PC-3 (cell line): ENCODE data around the gene ENO1. TPM values are rescaled to one million over a fixed set of nuclear protein-coding genes. Genes with fewer than 3 reads are reported as not detected.

Source experiments
- ATAC-seq: fragments of 200-7000 bp; cut with Tn5 transposase; 2 replicates; pipeline ENCODE4 v1.9.1; 2020; ENCODE audit warnings: mild to moderate bottlenecking, moderate library complexity
- BruUV-seq: library from RNA; stranded (reverse); fragments of 400-500 nt; replicated peaks from 2 replicates; lab custom pipeline; 2021; lab: Mats Ljungman, UMichigan
- CTCF ChIA-PET: fragments of 300-600 bp; sonication (Branson Sonifier 250); formaldehyde crosslinking; loops from one replicate; lab custom pipeline; 2022; ENCODE audit warnings: antibody characterized with exemption; lab: Charles Lee
- POLR2A ChIA-PET: fragments of 300-600 bp; sonication (Branson Sonifier 250); formaldehyde crosslinking; loops from one replicate; lab custom pipeline; 2022; ENCODE audit warnings: antibody characterized with exemption; ENCODE audit not compliant: unreplicated experiment; lab: Charles Lee
- DNase-seq: peaks from one replicate; pipeline ENCODE4 v3.0.0-alpha.2; 2015
- H2AFZ ChIP-seq: fragments of 300-600 bp; sonication (generic); 2 replicates; pipeline ENCODE4 v1.6.0; 2016; ENCODE audit warnings: antibody characterized with exemption, low read length
- H3F3A ChIP-seq: fragments of 300-600 bp; sonication (generic); one replicate; pipeline ENCODE4 v1.6.0; 2017; ENCODE audit warnings: antibody characterized with exemption, low read length, control low read depth, mild to moderate bottlenecking; ENCODE audit not compliant: unreplicated experiment
- H3K27ac ChIP-seq: fragments of 300-600 bp; sonication (generic); 2 replicates; pipeline ENCODE4 v1.5.1; 2016; ENCODE audit warnings: mild to moderate bottlenecking, low read length
- H3K27me3 ChIP-seq: fragments of 300-600 bp; sonication (generic); 2 replicates; pipeline ENCODE4 v1.6.1; 2016; ENCODE audit warnings: low read length, mixed read lengths
- H3K36me3 ChIP-seq: fragments of 300-600 bp; sonication (generic); 2 replicates; pipeline ENCODE4 v1.6.1; 2016; ENCODE audit warnings: low read depth, mixed run types, low read length, mixed read lengths
- H3K4me1 ChIP-seq: fragments of 300-600 bp; sonication (generic); 2 replicates; pipeline ENCODE4 v1.5.1; 2016; ENCODE audit warnings: low read length; ENCODE audit not compliant: insufficient read depth
- H3K4me2 ChIP-seq: fragments of 300-600 bp; sonication (generic); 2 replicates; pipeline ENCODE4 v1.6.0; 2016; ENCODE audit warnings: low read length
- H3K4me3 ChIP-seq: fragments of 300-600 bp; sonication (generic); 2 replicates; pipeline ENCODE4 v1.5.1; 2016; ENCODE audit warnings: mild to moderate bottlenecking, low read length, mixed read lengths
- H3K79me2 ChIP-seq: fragments of 300-600 bp; sonication (generic); 2 replicates; pipeline ENCODE4 v1.6.1; 2017; ENCODE audit warnings: low read length, mixed read lengths
- H3K9ac ChIP-seq: fragments of 300-600 bp; sonication (generic); 2 replicates; pipeline ENCODE4 v1.6.0; 2016; ENCODE audit warnings: mild to moderate bottlenecking, low read length
- H3K9me2 ChIP-seq: fragments of 300-600 bp; sonication (generic); replicated peaks from 2 replicates; pipeline ENCODE4 v1.6.1; 2016; ENCODE audit warnings: mixed run types, low read length, mixed read lengths
- H3K9me3 ChIP-seq: fragments of 300-600 bp; sonication (generic); 2 replicates; pipeline ENCODE4 v1.6.1; 2016; ENCODE audit warnings: low read length, mixed read lengths
- H4K20me1 ChIP-seq: fragments of 300-600 bp; sonication (generic); 2 replicates; pipeline ENCODE4 v1.6.1; 2016; ENCODE audit warnings: low read length, mixed read lengths
- CTCF ChIP-seq: fragments of 300-600 bp; sonication (generic); conservative IDR thresholded peaks from 2 replicates; pipeline ENCODE4 v1.5.1; 2017; ENCODE audit warnings: antibody characterized with exemption, low read depth, mild to moderate bottlenecking, low read length
- EZH2 ChIP-seq: fragments of 300-600 bp; sonication (generic); IDR thresholded peaks from one replicate; pipeline ENCODE4 v1.6.1; 2017; ENCODE audit warnings: antibody characterized with exemption, mild to moderate bottlenecking, low read length; ENCODE audit not compliant: unreplicated experiment
- EZH2phosphoT487 ChIP-seq: fragments of 300-600 bp; sonication (generic); IDR thresholded peaks from 2 replicates; pipeline ENCODE4 v1.6.1; 2018; ENCODE audit warnings: mild to moderate bottlenecking, antibody characterized with exemption, low read length, borderline replicate concordance
- intact Hi-C: fragments of 100-400 bp; cut with micrococcal nuclease; formaldehyde crosslinking; loops from 2 replicates; pipeline ENCODE4 v1.9.0; 2023
- total RNA-seq: library from RNA; depleted of rRNA; stranded (reverse); fragments of >200 nt; gene quantifications from 2 replicates; pipeline ENCODE4 v1.2.3, GENCODE V29; 2014

ENO1 gene
- total RNA-seq, 1 experiment from 2014 or later = 3,712 TPM

- Histone ChIP-seq H3K9ac (no peak overlapping the region), H3K4me1 (peaks cover 51% of the 10 kb centered on the region), H3K79me2 (peaks cover 86% of the 10 kb centered on the region), H3K36me3 (peaks cover 87% of the 10 kb centered on the region), H3K9me3 (no peaks in the 10 kb centered on the region), H4K20me1 (peaks cover 86% of the 10 kb centered on the region), H3K4me2 (no peak overlapping the region), H2AFZ (no peak overlapping the region), H3K27me3 (no peaks in the 10 kb centered on the region), H3F3A (peaks cover 59% of the 10 kb centered on the region), H3K4me3 (no peak overlapping the region), H3K9me2 (no peaks in the 10 kb centered on the region), H3K27ac (no peak overlapping the region)
- no TSS peak for BruUV-seq
- TF ChIP-seq EZH2 = no peak
- no peak for TF ChIP-seq EZH2phosphoT487
- TF ChIP-seq CTCF = no peak
- CTCF ChIA-PET = no interaction called here
- DNase-seq (no peak), ATAC-seq (no peak)
- POLR2A ChIA-PET = no interaction called here
- intact Hi-C loops = loop anchor here (5.0 kb wide), 1 partner anchor 117 kb away; no protein-coding TSS in a partner anchor
Measured at GRCh38 chr1:8870103-8870502, 8.4 kb downstream of the ENO1 start.

GRCh38 chr1:8867878-8868567 is 10.5 kb downstream of the ENO1 start:
- H3K4me3 ChIP-seq = no peak overlapping the region
- H3K4me2 ChIP-seq = no peak overlapping the region
- DNase-seq (no peak), ATAC-seq (no peak)
- no peaks in the 10 kb centered on the region for H3K27me3 ChIP-seq
- no peaks in the 10 kb centered on the region for H3K9me2 ChIP-seq
- no TSS peak for BruUV-seq
- H3K4me1 ChIP-seq = peaks cover 33% of the 10 kb centered on the region
- H4K20me1 ChIP-seq = peaks cover 91% of the 10 kb centered on the region
- H3K36me3 ChIP-seq = peaks cover 94% of the 10 kb centered on the region
- intact Hi-C loops = no loop called here
- H2AFZ ChIP-seq = no peak overlapping the region
- no peak for TF ChIP-seq EZH2phosphoT487
- TF ChIP-seq CTCF = no peak
- no peak for TF ChIP-seq EZH2
- H3K9me3 ChIP-seq = no peaks in the 10 kb centered on the region
- peaks cover 59% of the 10 kb centered on the region for H3F3A ChIP-seq
- peaks cover 72% of the 10 kb centered on the region for H3K79me2 ChIP-seq
- no peak overlapping the region for H3K27ac ChIP-seq
- ChIA-PET POLR2A (no interaction called here), CTCF (no interaction called here)
- H3K9ac ChIP-seq = no peak overlapping the region

- no peak for DNase-seq
- Histone ChIP-seq H3K79me2 (peaks cover 61% of the 10 kb centered on the region), H2AFZ (no peak overlapping the region), H3K9me3 (no peaks in the 10 kb centered on the region), H3F3A (peaks cover 58% of the 10 kb centered on the region), H3K27ac (no peak overlapping the region), H3K9ac (no peak overlapping the region), H3K9me2 (no peaks in the 10 kb centered on the region), H3K4me1 (peaks cover 22% of the 10 kb centered on the region), H3K4me2 (no peak overlapping the region), H4K20me1 (peaks cover 91% of the 10 kb centered on the region), H3K27me3 (no peaks in the 10 kb centered on the region), H3K36me3 (peaks cover 94% of the 10 kb centered on the region), H3K4me3 (no peak overlapping the region)
- POLR2A ChIA-PET = interaction anchor here (0.7 kb wide), 2 partner anchors 13 to 58 kb away, joined by 4 read pairs; no protein-coding TSS in a partner anchor
- ATAC-seq = no peak
- intact Hi-C loops = no loop called here
- CTCF ChIA-PET = no interaction called here
- no TSS peak for BruUV-seq
- TF ChIP-seq EZH2 (no peak), EZH2phosphoT487 (no peak), CTCF (no peak)
Measured at GRCh38 chr1:8866792-8867415, 11.6 kb downstream of the ENO1 start.
